ENCODE data around the gene GPR83.

GPR83 gene

GRCh38 chr11:94329501-94329900, 71.7 kb downstream of the GPR83 start:
- H3K27me3 ChIP-seq (replicated peaks): no peaks in the 10 kb centered on the region
- in situ Hi-C loops (cut with HindIII; ENCODE audit: low pct_ligation_motif_present, low sequenced_read_pairs): no loop called here

GRCh38 chr11:94328587-94329080, 72.6 kb downstream of the GPR83 start:
- H3K27me3 ChIP-seq (replicated peaks): no peaks in the 10 kb centered on the region
- TF ChIP-seq CTCF (IDR thresholded peaks at IDR 0.05; ENCODE audit: low read depth, low read length, missing control alignments): no peak
- no peaks in the 10 kb centered on the region for H3K36me3 ChIP-seq (replicated peaks)
- no peak overlapping the region for H3K27ac ChIP-seq
- in situ Hi-C loops (cut with HindIII; ENCODE audit: low pct_ligation_motif_present, low sequenced_read_pairs): no loop called here
- H3K4me3 ChIP-seq (ENCODE audit: low read depth, low read length): no peak overlapping the region
- DNase-seq: no peak

More at GRCh38 chr11:94329501-94329900, 71.7 kb downstream of the GPR83 start:
- no peak overlapping the region for H3K27ac ChIP-seq
- no peak overlapping the region for H3K4me3 ChIP-seq (ENCODE audit: low read depth, low read length)
- H3K36me3 ChIP-seq (replicated peaks): no peaks in the 10 kb centered on the region
- no peak for TF ChIP-seq CTCF (IDR thresholded peaks at IDR 0.05; ENCODE audit: low read depth, low read length, missing control alignments)
- DNase-seq: no peak
